WTC11 (cell line): ENCODE measurements around the gene ZFC3H1. TPM values are rescaled to one million over a fixed set of nuclear protein-coding genes. Genes with fewer than 3 reads are reported as not detected.

Source experiments
- ATAC-seq: fragments of 200-7000 bp; cut with Tn5 transposase; 2 replicates; pipeline ENCODE4 v1.10.0; 2021; ENCODE audit warnings: mild to moderate bottlenecking, moderate library complexity
- CTCF ChIA-PET: fragments of 300-600 bp; sonication (Branson Sonifier 250); formaldehyde crosslinking; loops from one replicate; lab custom pipeline; 2021; ENCODE audit warnings: antibody characterized with exemption; lab: Charles Lee
- POLR2A ChIA-PET: fragments of 350-600 bp; sonication (Branson Sonifier 250); formaldehyde crosslinking; loops from one replicate; lab custom pipeline; 2021; ENCODE audit warnings: antibody characterized with exemption; lab: Charles Lee
- DNase-seq: peaks from one replicate; pipeline ENCODE4 v3.0.0; 2021; ENCODE audit warnings: low spot score
- H3K27ac Mint-ChIP-seq: 2 replicates; pipeline ENCODE4 v1.8.0; 2021; ENCODE audit warnings: mixed read lengths
- H3K27me3 Mint-ChIP-seq: 2 replicates; pipeline ENCODE4 v1.8.0; 2021; ENCODE audit warnings: low read depth, mild to moderate bottlenecking, moderate library complexity, mixed read lengths
- H3K36me3 Mint-ChIP-seq: 2 replicates; pipeline ENCODE4 v1.8.0; 2021; ENCODE audit warnings: mixed read lengths
- H3K4me1 Mint-ChIP-seq: 2 replicates; pipeline ENCODE4 v1.8.0; 2022; ENCODE audit warnings: mixed read lengths
- H3K4me3 Mint-ChIP-seq: 2 replicates; pipeline ENCODE4 v1.8.0; 2021; ENCODE audit warnings: mild to moderate bottlenecking, moderate library complexity, mixed read lengths
- H3K9me3 Mint-ChIP-seq: 2 replicates; pipeline ENCODE4 v1.8.0; 2021; ENCODE audit warnings: mixed read lengths
- JUN ChIP-seq: sonication (generic); formaldehyde crosslinking; IDR thresholded peaks from 2 replicates; pipeline ENCODE4 v1.8.0; 2023; ENCODE audit warnings: mild to moderate bottlenecking, missing genetic modification reagents
- MYBL2 ChIP-seq: sonication (generic); formaldehyde crosslinking; IDR thresholded peaks from 2 replicates; pipeline ENCODE4 v1.8.1; 2023; ENCODE audit warnings: mild to moderate bottlenecking, moderate library complexity, missing genetic modification reagents
- NFATC4 ChIP-seq: fragments of 250-450 bp; sonication (Bioruptor Pico); IDR thresholded peaks from 2 replicates; pipeline ENCODE4 v1.9.0; 2021; ENCODE audit warnings: mild to moderate bottlenecking
- NR1H2 ChIP-seq: sonication (generic); formaldehyde crosslinking; IDR thresholded peaks from 2 replicates; pipeline ENCODE4 v1.9.0; 2021; ENCODE audit warnings: mild to moderate bottlenecking, moderate library complexity, missing genetic modification reagents
- NR2C2 ChIP-seq: sonication (generic); formaldehyde crosslinking; IDR thresholded peaks from 2 replicates; pipeline ENCODE4 v1.8.0; 2022; ENCODE audit warnings: mild to moderate bottlenecking, missing genetic modification reagents
- NR3C1 ChIP-seq: sonication (generic); formaldehyde crosslinking; conservative IDR thresholded peaks from 2 replicates; pipeline ENCODE4 v1.8.1; 2023; ENCODE audit warnings: low read depth, mild to moderate bottlenecking, missing genetic modification reagents
- RELA ChIP-seq: sonication (generic); formaldehyde crosslinking; IDR thresholded peaks from 2 replicates; pipeline ENCODE4 v1.8.1; 2022; ENCODE audit warnings: missing genetic modification reagents, mild to moderate bottlenecking, borderline replicate concordance
- RORB ChIP-seq: fragments of 250-450 bp; sonication (Bioruptor Pico); IDR thresholded peaks from 2 replicates; pipeline ENCODE4 v1.9.0; 2021; ENCODE audit warnings: mild to moderate bottlenecking
- SP1 ChIP-seq: sonication (generic); formaldehyde crosslinking; conservative IDR thresholded peaks from 2 replicates; pipeline ENCODE4 v1.8.1; 2022; ENCODE audit warnings: missing genetic modification reagents
- TEAD4 ChIP-seq: sonication (generic); formaldehyde crosslinking; IDR thresholded peaks from 2 replicates; pipeline ENCODE4 v1.8.0; 2022; ENCODE audit warnings: mild to moderate bottlenecking, missing genetic modification reagents
- ZNF138 ChIP-seq: sonication (generic); formaldehyde crosslinking; conservative IDR thresholded peaks from 2 replicates; pipeline ENCODE4 v1.8.1; 2022; ENCODE audit warnings: mild to moderate bottlenecking, moderate library complexity, missing genetic modification reagents
- total RNA-seq: library from RNA; stranded (reverse); gene quantifications from 3 replicates; pipeline ENCODE4 v1.2.3, GENCODE V29; 2021
- TF ChIP-seq, protein P1 (sequence below): fragments of 250-450 bp; sonication (Bioruptor Pico); IDR thresholded peaks from 2 replicates; pipeline ENCODE4 v1.9.0; 2021; ENCODE audit warnings: mild to moderate bottlenecking
- TF ChIP-seq, protein P2 (sequence below): fragments of 250-450 bp; sonication (Bioruptor Pico); conservative IDR thresholded peaks from 2 replicates; pipeline ENCODE4 v1.9.0; 2021; ENCODE audit warnings: mild to moderate bottlenecking
- TF ChIP-seq, protein P3 (sequence below): sonication (generic); formaldehyde crosslinking; IDR thresholded peaks from 2 replicates; pipeline ENCODE4 v1.8.1; 2023; ENCODE audit warnings: mild to moderate bottlenecking, missing genetic modification reagents
- TF ChIP-seq, protein P4 (sequence below): sonication (generic); formaldehyde crosslinking; IDR thresholded peaks from 2 replicates; pipeline ENCODE4 v1.8.1; 2022; ENCODE audit warnings: missing genetic modification reagents, borderline replicate concordance
- TF ChIP-seq, protein P5 (sequence below): sonication (generic); formaldehyde crosslinking; IDR thresholded peaks from 2 replicates; pipeline ENCODE4 v1.8.0; 2022; ENCODE audit warnings: missing genetic modification reagents
- TF ChIP-seq, protein P6 (sequence below): fragments of 250-450 bp; sonication (Bioruptor Pico); IDR thresholded peaks from 2 replicates; pipeline ENCODE4 v1.8.0; 2021; ENCODE audit warnings: mild to moderate bottlenecking
- TF ChIP-seq, protein P7 (sequence below): sonication (generic); formaldehyde crosslinking; IDR thresholded peaks from 2 replicates; pipeline ENCODE4 v1.8.0; 2023; ENCODE audit warnings: missing genetic modification reagents, mild to moderate bottlenecking, borderline replicate concordance

ZFC3H1 gene
- total RNA-seq, 1 experiment from 2014 or later: 33.9 TPM

DNA sequence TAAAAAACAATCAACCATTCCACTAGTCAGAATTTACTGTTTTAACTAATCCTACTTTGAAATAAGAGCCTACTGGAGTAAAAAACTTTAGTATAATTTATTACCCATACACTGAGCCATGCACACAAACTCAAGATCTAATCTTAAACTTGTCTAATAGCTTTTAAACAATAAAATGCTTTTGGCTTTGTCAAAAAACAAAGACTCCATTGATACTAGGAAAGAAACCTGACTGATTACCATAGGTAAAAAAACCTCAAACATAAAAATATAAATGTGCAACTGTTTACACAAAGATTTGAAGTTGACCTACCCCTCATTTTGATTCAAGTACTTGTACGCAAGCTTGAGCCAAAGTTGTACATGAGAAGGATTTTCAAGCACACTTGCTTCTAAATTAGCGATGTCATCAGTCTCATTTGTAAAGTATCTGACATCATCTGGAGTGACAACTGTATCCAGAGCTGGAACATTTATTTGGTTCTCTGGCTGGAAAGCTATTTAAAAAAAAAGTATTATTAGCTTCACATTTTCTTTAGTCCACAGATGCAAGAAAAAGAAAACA is 36.1 kb downstream of the ZFC3H1 start:
- H3K27me3 Mint-ChIP-seq: no peaks in the 10 kb centered on the region
- CTCF ChIA-PET: interaction anchor here (1.6 kb wide), 1 partner anchor 9 kb away, joined by 6 read pairs; no protein-coding TSS in a partner anchor
- no peak overlapping the region for H3K27ac Mint-ChIP-seq
- H3K9me3 Mint-ChIP-seq: no peaks in the 10 kb centered on the region
- H3K4me3 Mint-ChIP-seq: no peak overlapping the region
- H3K36me3 Mint-ChIP-seq: peaks cover 77% of the 10 kb centered on the region
- TF ChIP-seq RELA (CRISPR knock-in tag) (no peak), RORB (CRISPR knock-in tag) (no peak), NFATC4 (no peak), JUN (CRISPR knock-in tag) (no peak), NR2C2 (no peak), SP1 (no peak), TEAD4 (CRISPR knock-in tag) (no peak)
- TF ChIP-seq, protein P1, sequence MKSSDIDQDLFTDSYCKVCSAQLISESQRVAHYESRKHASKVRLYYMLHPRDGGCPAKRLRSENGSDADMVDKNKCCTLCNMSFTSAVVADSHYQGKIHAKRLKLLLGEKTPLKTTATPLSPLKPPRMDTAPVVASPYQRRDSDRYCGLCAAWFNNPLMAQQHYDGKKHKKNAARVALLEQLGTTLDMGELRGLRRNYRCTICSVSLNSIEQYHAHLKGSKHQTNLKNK (CRISPR knock-in tag): no peak
- TF ChIP-seq, protein P2, sequence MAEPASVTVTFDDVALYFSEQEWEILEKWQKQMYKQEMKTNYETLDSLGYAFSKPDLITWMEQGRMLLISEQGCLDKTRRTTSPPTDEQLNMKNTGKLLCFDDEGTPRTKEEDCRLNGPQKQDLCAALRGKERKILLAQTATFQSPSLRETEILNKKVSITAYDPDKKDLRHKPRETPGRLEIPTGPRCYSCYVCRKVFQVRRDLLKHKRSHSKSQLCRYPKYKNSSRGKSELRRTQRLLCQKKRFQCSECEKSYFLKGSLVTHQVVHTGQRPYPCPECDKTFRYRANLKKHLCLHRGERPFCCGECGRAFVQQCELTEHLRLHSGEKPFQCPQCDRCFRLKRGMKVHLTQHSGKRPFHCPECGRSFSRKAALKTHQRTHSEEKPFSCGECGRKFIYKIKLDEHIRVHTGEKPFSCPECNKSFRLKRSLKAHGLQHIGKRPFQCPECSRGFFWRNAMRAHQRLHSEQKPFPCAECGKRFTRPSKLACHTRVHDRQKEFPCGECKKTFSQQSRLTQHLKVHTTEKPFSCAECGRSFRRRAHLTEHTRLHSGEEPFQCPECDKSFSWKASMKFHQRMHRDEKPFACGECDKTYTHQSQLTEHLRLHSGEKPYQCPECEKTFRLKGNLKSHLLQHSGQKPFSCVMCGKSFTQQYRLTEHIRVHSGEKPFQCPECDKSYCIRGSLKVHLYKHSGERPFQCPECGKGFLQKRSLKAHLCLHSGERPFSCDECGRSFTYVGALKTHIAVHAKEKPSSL (CRISPR knock-in tag): no peak
- TF ChIP-seq, protein P3, sequence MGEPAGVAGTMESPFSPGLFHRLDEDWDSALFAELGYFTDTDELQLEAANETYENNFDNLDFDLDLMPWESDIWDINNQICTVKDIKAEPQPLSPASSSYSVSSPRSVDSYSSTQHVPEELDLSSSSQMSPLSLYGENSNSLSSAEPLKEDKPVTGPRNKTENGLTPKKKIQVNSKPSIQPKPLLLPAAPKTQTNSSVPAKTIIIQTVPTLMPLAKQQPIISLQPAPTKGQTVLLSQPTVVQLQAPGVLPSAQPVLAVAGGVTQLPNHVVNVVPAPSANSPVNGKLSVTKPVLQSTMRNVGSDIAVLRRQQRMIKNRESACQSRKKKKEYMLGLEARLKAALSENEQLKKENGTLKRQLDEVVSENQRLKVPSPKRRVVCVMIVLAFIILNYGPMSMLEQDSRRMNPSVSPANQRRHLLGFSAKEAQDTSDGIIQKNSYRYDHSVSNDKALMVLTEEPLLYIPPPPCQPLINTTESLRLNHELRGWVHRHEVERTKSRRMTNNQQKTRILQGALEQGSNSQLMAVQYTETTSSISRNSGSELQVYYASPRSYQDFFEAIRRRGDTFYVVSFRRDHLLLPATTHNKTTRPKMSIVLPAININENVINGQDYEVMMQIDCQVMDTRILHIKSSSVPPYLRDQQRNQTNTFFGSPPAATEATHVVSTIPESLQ (CRISPR knock-in tag): no peak
- TF ChIP-seq, protein P4, sequence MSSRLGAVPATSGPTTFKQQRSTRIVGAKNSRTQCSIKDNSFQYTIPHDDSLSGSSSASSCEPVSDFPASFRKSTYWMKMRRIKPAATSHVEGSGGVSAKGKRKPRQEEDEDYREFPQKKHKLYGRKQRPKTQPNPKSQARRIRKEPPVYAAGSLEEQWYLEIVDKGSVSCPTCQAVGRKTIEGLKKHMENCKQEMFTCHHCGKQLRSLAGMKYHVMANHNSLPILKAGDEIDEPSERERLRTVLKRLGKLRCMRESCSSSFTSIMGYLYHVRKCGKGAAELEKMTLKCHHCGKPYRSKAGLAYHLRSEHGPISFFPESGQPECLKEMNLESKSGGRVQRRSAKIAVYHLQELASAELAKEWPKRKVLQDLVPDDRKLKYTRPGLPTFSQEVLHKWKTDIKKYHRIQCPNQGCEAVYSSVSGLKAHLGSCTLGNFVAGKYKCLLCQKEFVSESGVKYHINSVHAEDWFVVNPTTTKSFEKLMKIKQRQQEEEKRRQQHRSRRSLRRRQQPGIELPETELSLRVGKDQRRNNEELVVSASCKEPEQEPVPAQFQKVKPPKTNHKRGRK (CRISPR knock-in tag): no peak
- TF ChIP-seq, protein P5, sequence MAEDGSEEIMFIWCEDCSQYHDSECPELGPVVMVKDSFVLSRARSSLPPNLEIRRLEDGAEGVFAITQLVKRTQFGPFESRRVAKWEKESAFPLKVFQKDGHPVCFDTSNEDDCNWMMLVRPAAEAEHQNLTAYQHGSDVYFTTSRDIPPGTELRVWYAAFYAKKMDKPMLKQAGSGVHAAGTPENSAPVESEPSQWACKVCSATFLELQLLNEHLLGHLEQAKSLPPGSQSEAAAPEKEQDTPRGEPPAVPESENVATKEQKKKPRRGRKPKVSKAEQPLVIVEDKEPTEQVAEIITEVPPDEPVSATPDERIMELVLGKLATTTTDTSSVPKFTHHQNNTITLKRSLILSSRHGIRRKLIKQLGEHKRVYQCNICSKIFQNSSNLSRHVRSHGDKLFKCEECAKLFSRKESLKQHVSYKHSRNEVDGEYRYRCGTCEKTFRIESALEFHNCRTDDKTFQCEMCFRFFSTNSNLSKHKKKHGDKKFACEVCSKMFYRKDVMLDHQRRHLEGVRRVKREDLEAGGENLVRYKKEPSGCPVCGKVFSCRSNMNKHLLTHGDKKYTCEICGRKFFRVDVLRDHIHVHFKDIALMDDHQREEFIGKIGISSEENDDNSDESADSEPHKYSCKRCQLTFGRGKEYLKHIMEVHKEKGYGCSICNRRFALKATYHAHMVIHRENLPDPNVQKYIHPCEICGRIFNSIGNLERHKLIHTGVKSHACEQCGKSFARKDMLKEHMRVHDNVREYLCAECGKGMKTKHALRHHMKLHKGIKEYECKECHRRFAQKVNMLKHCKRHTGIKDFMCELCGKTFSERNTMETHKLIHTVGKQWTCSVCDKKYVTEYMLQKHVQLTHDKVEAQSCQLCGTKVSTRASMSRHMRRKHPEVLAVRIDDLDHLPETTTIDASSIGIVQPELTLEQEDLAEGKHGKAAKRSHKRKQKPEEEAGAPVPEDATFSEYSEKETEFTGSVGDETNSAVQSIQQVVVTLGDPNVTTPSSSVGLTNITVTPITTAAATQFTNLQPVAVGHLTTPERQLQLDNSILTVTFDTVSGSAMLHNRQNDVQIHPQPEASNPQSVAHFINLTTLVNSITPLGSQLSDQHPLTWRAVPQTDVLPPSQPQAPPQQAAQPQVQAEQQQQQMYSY (CRISPR knock-in tag): no peak
- DNase-seq (no peak), ATAC-seq (no peak)
- POLR2A ChIA-PET: interaction anchor here (0.6 kb wide), 1 partner anchor 12 kb away, joined by 3 read pairs; no protein-coding TSS in a partner anchor
- no peaks in the 10 kb centered on the region for H3K4me1 Mint-ChIP-seq

DNA sequence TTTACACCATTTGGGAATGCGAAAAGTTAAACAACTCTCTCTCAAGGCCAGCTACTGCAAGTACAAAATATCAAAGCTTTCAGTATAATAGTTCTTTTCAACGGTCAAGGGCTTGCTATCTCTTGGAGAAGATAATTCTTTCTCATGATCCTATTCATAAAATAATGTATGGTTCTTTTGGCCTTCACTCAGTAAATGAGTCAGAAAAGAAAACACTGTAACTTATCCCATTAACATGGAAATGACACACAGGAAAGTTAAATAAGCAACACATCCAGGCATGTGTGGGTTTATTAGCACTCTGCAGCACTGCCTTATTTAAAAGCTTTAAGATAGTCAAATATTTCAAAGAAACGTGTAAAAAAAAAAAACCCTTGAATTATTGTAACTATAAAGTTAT is 36.9 kb downstream of the ZFC3H1 start:
- H3K27ac Mint-ChIP-seq: no peak overlapping the region
- no peak for TF ChIP-seq NR1H2 (CRISPR knock-in tag)
- no peak for TF ChIP-seq MYBL2
- TF ChIP-seq, protein P6, sequence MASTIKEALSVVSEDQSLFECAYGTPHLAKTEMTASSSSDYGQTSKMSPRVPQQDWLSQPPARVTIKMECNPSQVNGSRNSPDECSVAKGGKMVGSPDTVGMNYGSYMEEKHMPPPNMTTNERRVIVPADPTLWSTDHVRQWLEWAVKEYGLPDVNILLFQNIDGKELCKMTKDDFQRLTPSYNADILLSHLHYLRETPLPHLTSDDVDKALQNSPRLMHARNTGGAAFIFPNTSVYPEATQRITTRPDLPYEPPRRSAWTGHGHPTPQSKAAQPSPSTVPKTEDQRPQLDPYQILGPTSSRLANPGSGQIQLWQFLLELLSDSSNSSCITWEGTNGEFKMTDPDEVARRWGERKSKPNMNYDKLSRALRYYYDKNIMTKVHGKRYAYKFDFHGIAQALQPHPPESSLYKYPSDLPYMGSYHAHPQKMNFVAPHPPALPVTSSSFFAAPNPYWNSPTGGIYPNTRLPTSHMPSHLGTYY: no peak
- no peak for TF ChIP-seq ZNF138 (CRISPR knock-in tag)
- TF ChIP-seq, protein P7, sequence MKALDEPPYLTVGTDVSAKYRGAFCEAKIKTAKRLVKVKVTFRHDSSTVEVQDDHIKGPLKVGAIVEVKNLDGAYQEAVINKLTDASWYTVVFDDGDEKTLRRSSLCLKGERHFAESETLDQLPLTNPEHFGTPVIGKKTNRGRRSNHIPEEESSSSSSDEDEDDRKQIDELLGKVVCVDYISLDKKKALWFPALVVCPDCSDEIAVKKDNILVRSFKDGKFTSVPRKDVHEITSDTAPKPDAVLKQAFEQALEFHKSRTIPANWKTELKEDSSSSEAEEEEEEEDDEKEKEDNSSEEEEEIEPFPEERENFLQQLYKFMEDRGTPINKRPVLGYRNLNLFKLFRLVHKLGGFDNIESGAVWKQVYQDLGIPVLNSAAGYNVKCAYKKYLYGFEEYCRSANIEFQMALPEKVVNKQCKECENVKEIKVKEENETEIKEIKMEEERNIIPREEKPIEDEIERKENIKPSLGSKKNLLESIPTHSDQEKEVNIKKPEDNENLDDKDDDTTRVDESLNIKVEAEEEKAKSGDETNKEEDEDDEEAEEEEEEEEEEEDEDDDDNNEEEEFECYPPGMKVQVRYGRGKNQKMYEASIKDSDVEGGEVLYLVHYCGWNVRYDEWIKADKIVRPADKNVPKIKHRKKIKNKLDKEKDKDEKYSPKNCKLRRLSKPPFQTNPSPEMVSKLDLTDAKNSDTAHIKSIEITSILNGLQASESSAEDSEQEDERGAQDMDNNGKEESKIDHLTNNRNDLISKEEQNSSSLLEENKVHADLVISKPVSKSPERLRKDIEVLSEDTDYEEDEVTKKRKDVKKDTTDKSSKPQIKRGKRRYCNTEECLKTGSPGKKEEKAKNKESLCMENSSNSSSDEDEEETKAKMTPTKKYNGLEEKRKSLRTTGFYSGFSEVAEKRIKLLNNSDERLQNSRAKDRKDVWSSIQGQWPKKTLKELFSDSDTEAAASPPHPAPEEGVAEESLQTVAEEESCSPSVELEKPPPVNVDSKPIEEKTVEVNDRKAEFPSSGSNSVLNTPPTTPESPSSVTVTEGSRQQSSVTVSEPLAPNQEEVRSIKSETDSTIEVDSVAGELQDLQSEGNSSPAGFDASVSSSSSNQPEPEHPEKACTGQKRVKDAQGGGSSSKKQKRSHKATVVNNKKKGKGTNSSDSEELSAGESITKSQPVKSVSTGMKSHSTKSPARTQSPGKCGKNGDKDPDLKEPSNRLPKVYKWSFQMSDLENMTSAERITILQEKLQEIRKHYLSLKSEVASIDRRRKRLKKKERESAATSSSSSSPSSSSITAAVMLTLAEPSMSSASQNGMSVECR (CRISPR knock-in tag): no peak
- TF ChIP-seq NR3C1 (CRISPR knock-in tag): no peak
- DNase-seq (no peak), ATAC-seq (no peak)
- H3K27me3 Mint-ChIP-seq: no peaks in the 10 kb centered on the region
- ChIA-PET POLR2A (no interaction called here), CTCF (interaction anchor here (1.6 kb wide), 1 partner anchor 10 kb away, joined by 6 read pairs; no protein-coding TSS in a partner anchor)
- no peaks in the 10 kb centered on the region for H3K9me3 Mint-ChIP-seq
- H3K36me3 Mint-ChIP-seq: peaks cover 75% of the 10 kb centered on the region
- H3K4me1 Mint-ChIP-seq: peaks cover 4% of the 10 kb centered on the region
- H3K4me3 Mint-ChIP-seq: no peak overlapping the region
